K562 (cell line): Measurements from ENCODE around the gene GGTLC2. TPM values are rescaled to one million over a fixed set of nuclear protein-coding genes. Genes with fewer than 3 reads are reported as not detected.

Experiments used
- JUNB ChIP-seq: fragments of 450-650 bp; formaldehyde crosslinking; conservative IDR thresholded peaks from 2 replicates; pipeline ENCODE4 v1.4.0; 2020; ENCODE audit warnings: mild to moderate bottlenecking
- KLF6 ChIP-seq: fragments of 250-450 bp; sonication (Bioruptor Pico); IDR thresholded peaks from 2 replicates; pipeline ENCODE4 v1.4.0; 2020; ENCODE audit warnings: mild to moderate bottlenecking, moderate library complexity, borderline replicate concordance
- RAD21 ChIP-seq, 2 experiments: fragments of 250-450 bp in 1 of 2; fragments of 450-650 bp in 1 of 2; sonication (Bioruptor Pico) in 1 of 2; formaldehyde crosslinking in 1 of 2; IDR thresholded peaks in 1 of 2; conservative IDR thresholded peaks in 1 of 2; 2 replicates each; pipeline versions ENCODE4 v1.4.0 to v1.8.0; 2020 to 2022; ENCODE audit warnings: mild to moderate bottlenecking in 2 of 2, moderate library complexity in 1 of 2
- RB1 ChIP-seq: fragments of 450-650 bp; IDR thresholded peaks from 2 replicates; pipeline ENCODE4 v1.6.1; 2017; ENCODE audit warnings: low read depth, mild to moderate bottlenecking
- SIN3B ChIP-seq: fragments of 450-650 bp; IDR thresholded peaks from 2 replicates; pipeline ENCODE4 v1.6.1; 2017; ENCODE audit warnings: low read depth, mild to moderate bottlenecking, moderate library complexity
- SPI1 ChIP-seq: IDR thresholded peaks from 2 replicates; pipeline ENCODE4 v1.6.1; 2011; ENCODE audit warnings: low read depth, low read length, control low read depth, borderline replicate concordance
- TCFL5 ChIP-seq: fragments of 250-450 bp; sonication (Bioruptor Pico); conservative IDR thresholded peaks from 2 replicates; pipeline ENCODE4 v1.6.1; 2021; ENCODE audit warnings: mild to moderate bottlenecking, moderate library complexity, matching md5 sums
- ZNF239 ChIP-seq: fragments of 250-450 bp; sonication (Bioruptor Pico); IDR thresholded peaks from 2 replicates; pipeline ENCODE4 v1.4.0; 2020; ENCODE audit warnings: mild to moderate bottlenecking
- polyA plus RNA-seq, 8 experiments: library from polyadenylated mRNA; depleted of rRNA in 4 of 8; stranded (reverse) in 5 of 8; unstranded in 3 of 8; fragments of >200 nt; fragmentation: Nextera tagmentation in 2 of 8; fragmentation: Illumina TruSeq in 1 of 8; extraction: Ambion mirVana in 2 of 8; extraction: Trizol in 1 of 8; gene quantifications; 2 replicates each; pipeline versions ENCODE4 v1.2.1 to v1.2.3, GENCODE V29; 2011 to 2014; ENCODE audit warnings: inconsistent platforms in 1 of 8, missing spikeins in 1 of 8
- total RNA-seq, 7 experiments: library from RNA; depleted of rRNA in 6 of 7; stranded (reverse); fragments of >200 nt in 6 of 7; fragmentation: Illumina TruSeq in 2 of 7; extraction: Trizol in 2 of 7; gene quantifications; 2 replicates each; pipeline versions ENCODE4 v1.2.1 to v1.2.3, GENCODE V29; 2011 to 2021; ENCODE audit warnings: low replicate concordance in 1 of 7
- TF ChIP-seq, protein P1 (sequence below): fragments of 450-650 bp; IDR thresholded peaks from 2 replicates; pipeline ENCODE4 v1.6.1; 2016; ENCODE audit warnings: mild to moderate bottlenecking, moderate library complexity
- TF ChIP-seq, protein P2 (sequence below): IDR thresholded peaks from 2 replicates; pipeline ENCODE4 v1.6.1; 2014; ENCODE audit warnings: antibody characterized with exemption
- TF ChIP-seq, protein P3 (sequence below): sonication (generic); formaldehyde crosslinking; IDR thresholded peaks from 2 replicates; pipeline ENCODE4 v1.8.0; 2022; ENCODE audit warnings: missing genetic modification reagents, mild to moderate bottlenecking, moderate library complexity, borderline replicate concordance
- TF ChIP-seq, protein P4 (sequence below): sonication (generic); formaldehyde crosslinking; IDR thresholded peaks from 2 replicates; pipeline ENCODE4 v1.9.0; 2022; ENCODE audit warnings: mild to moderate bottlenecking, missing genetic modification reagents
- TF ChIP-seq, protein P5 (sequence below): sonication (generic); formaldehyde crosslinking; IDR thresholded peaks from 2 replicates; pipeline ENCODE4 v1.9.0; 2022; ENCODE audit warnings: mild to moderate bottlenecking, missing genetic modification reagents

GGTLC2 gene
- total and polyA plus RNA-seq, 9 of the 15 experiments (the other 6 are each of a cell fraction or from before 2014, with no cell fraction given) = not detected

DNA sequence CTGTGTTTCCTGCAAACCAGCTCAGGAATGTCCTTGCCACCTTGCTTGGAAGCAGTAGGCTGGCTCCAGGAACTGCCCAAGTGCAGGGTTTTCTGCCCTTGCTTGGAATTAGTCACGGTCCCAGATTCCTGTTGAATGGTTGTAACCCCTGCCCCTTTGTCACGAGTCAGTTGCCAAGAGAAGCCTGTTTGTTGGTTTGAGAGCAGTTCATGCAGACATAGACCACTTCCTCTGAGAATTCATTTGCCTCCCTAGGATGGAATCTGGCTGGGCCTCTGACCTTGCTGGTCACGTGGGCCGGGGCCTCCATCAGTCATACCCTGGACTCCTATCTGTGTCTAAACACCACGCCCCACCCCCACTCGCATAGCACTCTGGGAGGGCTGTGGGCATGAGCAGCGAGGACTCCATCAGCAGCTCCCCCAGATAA is 13.2 kb upstream of the GGTLC2 start (continued):
- TF ChIP-seq, protein P1, sequence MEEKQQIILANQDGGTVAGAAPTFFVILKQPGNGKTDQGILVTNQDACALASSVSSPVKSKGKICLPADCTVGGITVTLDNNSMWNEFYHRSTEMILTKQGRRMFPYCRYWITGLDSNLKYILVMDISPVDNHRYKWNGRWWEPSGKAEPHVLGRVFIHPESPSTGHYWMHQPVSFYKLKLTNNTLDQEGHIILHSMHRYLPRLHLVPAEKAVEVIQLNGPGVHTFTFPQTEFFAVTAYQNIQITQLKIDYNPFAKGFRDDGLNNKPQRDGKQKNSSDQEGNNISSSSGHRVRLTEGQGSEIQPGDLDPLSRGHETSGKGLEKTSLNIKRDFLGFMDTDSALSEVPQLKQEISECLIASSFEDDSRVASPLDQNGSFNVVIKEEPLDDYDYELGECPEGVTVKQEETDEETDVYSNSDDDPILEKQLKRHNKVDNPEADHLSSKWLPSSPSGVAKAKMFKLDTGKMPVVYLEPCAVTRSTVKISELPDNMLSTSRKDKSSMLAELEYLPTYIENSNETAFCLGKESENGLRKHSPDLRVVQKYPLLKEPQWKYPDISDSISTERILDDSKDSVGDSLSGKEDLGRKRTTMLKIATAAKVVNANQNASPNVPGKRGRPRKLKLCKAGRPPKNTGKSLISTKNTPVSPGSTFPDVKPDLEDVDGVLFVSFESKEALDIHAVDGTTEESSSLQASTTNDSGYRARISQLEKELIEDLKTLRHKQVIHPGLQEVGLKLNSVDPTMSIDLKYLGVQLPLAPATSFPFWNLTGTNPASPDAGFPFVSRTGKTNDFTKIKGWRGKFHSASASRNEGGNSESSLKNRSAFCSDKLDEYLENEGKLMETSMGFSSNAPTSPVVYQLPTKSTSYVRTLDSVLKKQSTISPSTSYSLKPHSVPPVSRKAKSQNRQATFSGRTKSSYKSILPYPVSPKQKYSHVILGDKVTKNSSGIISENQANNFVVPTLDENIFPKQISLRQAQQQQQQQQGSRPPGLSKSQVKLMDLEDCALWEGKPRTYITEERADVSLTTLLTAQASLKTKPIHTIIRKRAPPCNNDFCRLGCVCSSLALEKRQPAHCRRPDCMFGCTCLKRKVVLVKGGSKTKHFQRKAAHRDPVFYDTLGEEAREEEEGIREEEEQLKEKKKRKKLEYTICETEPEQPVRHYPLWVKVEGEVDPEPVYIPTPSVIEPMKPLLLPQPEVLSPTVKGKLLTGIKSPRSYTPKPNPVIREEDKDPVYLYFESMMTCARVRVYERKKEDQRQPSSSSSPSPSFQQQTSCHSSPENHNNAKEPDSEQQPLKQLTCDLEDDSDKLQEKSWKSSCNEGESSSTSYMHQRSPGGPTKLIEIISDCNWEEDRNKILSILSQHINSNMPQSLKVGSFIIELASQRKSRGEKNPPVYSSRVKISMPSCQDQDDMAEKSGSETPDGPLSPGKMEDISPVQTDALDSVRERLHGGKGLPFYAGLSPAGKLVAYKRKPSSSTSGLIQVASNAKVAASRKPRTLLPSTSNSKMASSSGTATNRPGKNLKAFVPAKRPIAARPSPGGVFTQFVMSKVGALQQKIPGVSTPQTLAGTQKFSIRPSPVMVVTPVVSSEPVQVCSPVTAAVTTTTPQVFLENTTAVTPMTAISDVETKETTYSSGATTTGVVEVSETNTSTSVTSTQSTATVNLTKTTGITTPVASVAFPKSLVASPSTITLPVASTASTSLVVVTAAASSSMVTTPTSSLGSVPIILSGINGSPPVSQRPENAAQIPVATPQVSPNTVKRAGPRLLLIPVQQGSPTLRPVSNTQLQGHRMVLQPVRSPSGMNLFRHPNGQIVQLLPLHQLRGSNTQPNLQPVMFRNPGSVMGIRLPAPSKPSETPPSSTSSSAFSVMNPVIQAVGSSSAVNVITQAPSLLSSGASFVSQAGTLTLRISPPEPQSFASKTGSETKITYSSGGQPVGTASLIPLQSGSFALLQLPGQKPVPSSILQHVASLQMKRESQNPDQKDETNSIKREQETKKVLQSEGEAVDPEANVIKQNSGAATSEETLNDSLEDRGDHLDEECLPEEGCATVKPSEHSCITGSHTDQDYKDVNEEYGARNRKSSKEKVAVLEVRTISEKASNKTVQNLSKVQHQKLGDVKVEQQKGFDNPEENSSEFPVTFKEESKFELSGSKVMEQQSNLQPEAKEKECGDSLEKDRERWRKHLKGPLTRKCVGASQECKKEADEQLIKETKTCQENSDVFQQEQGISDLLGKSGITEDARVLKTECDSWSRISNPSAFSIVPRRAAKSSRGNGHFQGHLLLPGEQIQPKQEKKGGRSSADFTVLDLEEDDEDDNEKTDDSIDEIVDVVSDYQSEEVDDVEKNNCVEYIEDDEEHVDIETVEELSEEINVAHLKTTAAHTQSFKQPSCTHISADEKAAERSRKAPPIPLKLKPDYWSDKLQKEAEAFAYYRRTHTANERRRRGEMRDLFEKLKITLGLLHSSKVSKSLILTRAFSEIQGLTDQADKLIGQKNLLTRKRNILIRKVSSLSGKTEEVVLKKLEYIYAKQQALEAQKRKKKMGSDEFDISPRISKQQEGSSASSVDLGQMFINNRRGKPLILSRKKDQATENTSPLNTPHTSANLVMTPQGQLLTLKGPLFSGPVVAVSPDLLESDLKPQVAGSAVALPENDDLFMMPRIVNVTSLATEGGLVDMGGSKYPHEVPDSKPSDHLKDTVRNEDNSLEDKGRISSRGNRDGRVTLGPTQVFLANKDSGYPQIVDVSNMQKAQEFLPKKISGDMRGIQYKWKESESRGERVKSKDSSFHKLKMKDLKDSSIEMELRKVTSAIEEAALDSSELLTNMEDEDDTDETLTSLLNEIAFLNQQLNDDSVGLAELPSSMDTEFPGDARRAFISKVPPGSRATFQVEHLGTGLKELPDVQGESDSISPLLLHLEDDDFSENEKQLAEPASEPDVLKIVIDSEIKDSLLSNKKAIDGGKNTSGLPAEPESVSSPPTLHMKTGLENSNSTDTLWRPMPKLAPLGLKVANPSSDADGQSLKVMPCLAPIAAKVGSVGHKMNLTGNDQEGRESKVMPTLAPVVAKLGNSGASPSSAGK = peak; percentile 39
- TF ChIP-seq ZNF239 = peak; percentile 80
- 0 out of 2 replicates have a peak, but pooled peaks have one; percentile 16 for TF ChIP-seq JUNB
- TF ChIP-seq, protein P2, sequence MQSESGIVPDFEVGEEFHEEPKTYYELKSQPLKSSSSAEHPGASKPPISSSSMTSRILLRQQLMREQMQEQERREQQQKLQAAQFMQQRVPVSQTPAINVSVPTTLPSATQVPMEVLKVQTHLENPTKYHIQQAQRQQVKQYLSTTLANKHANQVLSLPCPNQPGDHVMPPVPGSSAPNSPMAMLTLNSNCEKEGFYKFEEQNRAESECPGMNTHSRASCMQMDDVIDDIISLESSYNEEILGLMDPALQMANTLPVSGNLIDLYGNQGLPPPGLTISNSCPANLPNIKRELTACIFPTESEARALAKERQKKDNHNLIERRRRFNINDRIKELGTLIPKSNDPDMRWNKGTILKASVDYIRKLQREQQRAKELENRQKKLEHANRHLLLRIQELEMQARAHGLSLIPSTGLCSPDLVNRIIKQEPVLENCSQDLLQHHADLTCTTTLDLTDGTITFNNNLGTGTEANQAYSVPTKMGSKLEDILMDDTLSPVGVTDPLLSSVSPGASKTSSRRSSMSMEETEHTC = 0 out of 2 replicates have a peak, but pooled peaks have one; percentile 32
- TF ChIP-seq SPI1 = peak; percentile 66; the same call in 1 of the 2 replicates
- TF ChIP-seq SIN3B = 0 out of 2 replicates have a peak, but pooled peaks have one; percentile 20
- peak; percentile 87 for TF ChIP-seq KLF6 (CRISPR knock-in tag)
- peak; percentile 85 for TF ChIP-seq TCFL5 (CRISPR knock-in tag)
- peak; percentile 52; the same call in 1 of the 2 replicates for TF ChIP-seq RB1
- TF ChIP-seq, protein P3, sequence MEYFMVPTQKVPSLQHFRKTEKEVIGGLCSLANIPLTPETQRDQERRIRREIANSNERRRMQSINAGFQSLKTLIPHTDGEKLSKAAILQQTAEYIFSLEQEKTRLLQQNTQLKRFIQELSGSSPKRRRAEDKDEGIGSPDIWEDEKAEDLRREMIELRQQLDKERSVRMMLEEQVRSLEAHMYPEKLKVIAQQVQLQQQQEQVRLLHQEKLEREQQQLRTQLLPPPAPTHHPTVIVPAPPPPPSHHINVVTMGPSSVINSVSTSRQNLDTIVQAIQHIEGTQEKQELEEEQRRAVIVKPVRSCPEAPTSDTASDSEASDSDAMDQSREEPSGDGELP = 0 out of 2 replicates have a peak, but pooled peaks have one; percentile 14
- TF ChIP-seq, protein P4, sequence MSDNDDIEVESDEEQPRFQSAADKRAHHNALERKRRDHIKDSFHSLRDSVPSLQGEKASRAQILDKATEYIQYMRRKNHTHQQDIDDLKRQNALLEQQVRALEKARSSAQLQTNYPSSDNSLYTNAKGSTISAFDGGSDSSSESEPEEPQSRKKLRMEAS (CRISPR knock-in tag) = peak; percentile 61
- TF ChIP-seq, protein P5, sequence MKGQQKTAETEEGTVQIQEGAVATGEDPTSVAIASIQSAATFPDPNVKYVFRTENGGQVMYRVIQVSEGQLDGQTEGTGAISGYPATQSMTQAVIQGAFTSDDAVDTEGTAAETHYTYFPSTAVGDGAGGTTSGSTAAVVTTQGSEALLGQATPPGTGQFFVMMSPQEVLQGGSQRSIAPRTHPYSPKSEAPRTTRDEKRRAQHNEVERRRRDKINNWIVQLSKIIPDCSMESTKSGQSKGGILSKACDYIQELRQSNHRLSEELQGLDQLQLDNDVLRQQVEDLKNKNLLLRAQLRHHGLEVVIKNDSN (CRISPR knock-in tag) = peak; percentile 95
- peak in 1 of 2 experiments; percentile 18; a peak in 1 of 4 replicates for TF ChIP-seq RAD21 (CRISPR knock-in tag; conservative IDR thresholded peaks at IDR 0.05 in 1 of 2, IDR thresholded peaks at IDR 0.05 in 1 of 2)
